HepG2 (cell line): ENCODE data around the gene HSPB6. TPM values are rescaled to one million over a fixed set of nuclear protein-coding genes. Genes with fewer than 3 reads are reported as not detected.

Source experiments
- ATAC-seq: fragments of 200-7000 bp; cut with Tn5 transposase; 3 replicates; pipeline ENCODE4 v1.9.1; 2020; ENCODE audit warnings: mild to moderate bottlenecking, moderate library complexity
- BruUV-seq: library from RNA; stranded (reverse); fragments of 400-500 nt; replicated peaks from 2 replicates; lab custom pipeline; 2021; lab: Mats Ljungman, UMichigan
- CTCF ChIA-PET: fragments of 300-600 bp; formaldehyde crosslinking; extraction: SDS; loops from one replicate; lab custom pipeline; 2021; ENCODE audit warnings: low total read pairs, inconsistent platforms, low intra/inter-chr PET ratio; lab: Yijun Ruan, JAX
- POLR2A ChIA-PET: fragments of 350-600 bp; sonication (Branson Sonifier 250); formaldehyde crosslinking; loops from one replicate; lab custom pipeline; 2020; ENCODE audit warnings: antibody characterized with exemption, inconsistent platforms; lab: Yijun Ruan, JAX
- DNase-seq: peaks from one replicate; pipeline ENCODE4 v3.0.0-alpha.2; 2015; ENCODE audit warnings: low spot score
- FAIRE-seq: peaks from 3 replicates; lab custom pipeline; 2011; peaks lifted over from hg19 to GRCh38; lab: Jason Lieb, UNC
- H2AFZ ChIP-seq: one replicate; pipeline ENCODE4 v1.6.1; 2011; ENCODE audit warnings: low read length, inconsistent platforms
- H3K27ac ChIP-seq: fragments of 300-600 bp; 3 replicates; pipeline ENCODE4 v1.8.0; 2011; ENCODE audit warnings: mixed run types, mild to moderate bottlenecking, mixed read lengths, low read length, inconsistent platforms; ENCODE audit not compliant: insufficient read depth; ENCODE audit errors: extremely low read length
- H3K27me3 ChIP-seq, 2 experiments: fragments of 200-600 bp in 1 of 2; 2 replicates in 1 of 2; 3 replicates in 1 of 2; pipeline versions ENCODE4 v1.6.0 to v1.8.0; 2011; ENCODE audit warnings: low read length in 2 of 2, mild to moderate bottlenecking in 2 of 2, moderate library complexity in 2 of 2, inconsistent platforms in 1 of 2; ENCODE audit not compliant: insufficient read depth in 2 of 2, control insufficient read depth in 1 of 2
- H3K36me3 ChIP-seq, 2 experiments: fragments of 200-600 bp in 1 of 2; replicated peaks in 1 of 2; 2 replicates in 1 of 2; 3 replicates in 1 of 2; pipeline versions ENCODE4 v1.5.1 to v1.8.0; 2011; ENCODE audit warnings: low read length in 2 of 2, inconsistent platforms in 1 of 2; ENCODE audit not compliant: insufficient read depth in 2 of 2, control insufficient read depth in 1 of 2
- H3K4me1 ChIP-seq: 2 replicates; pipeline ENCODE4 v1.5.1; 2012; ENCODE audit warnings: low read length, inconsistent platforms; ENCODE audit not compliant: insufficient read depth
- H3K4me2 ChIP-seq: 2 replicates; pipeline ENCODE4 v1.6.0; 2011; ENCODE audit warnings: low read depth, low read length, inconsistent platforms
- H3K4me3 ChIP-seq, 3 experiments: fragments of 200-600 bp in 1 of 3; sonication (generic), shearing (Covaris generic) in 1 of 3; replicated peaks in 1 of 3; 2 replicates each; pipeline ENCODE4 v1.5.1; 2011 to 2016; ENCODE audit warnings: low read length in 3 of 3, inconsistent platforms in 2 of 3, low read depth in 2 of 3, mild to moderate bottlenecking in 2 of 3, control low read depth in 1 of 3, mixed read lengths in 1 of 3; ENCODE audit not compliant: insufficient read depth in 1 of 3
- H3K79me2 ChIP-seq: one replicate; pipeline ENCODE4 v1.6.1; 2011; ENCODE audit warnings: low read length, inconsistent platforms; ENCODE audit not compliant: insufficient read depth
- H3K9ac ChIP-seq: 2 replicates; pipeline ENCODE4 v1.6.0; 2011; ENCODE audit warnings: mild to moderate bottlenecking, low read depth, low read length, inconsistent platforms; ENCODE audit not compliant: insufficient read depth
- H3K9me3 ChIP-seq: 2 replicates; pipeline ENCODE4 v1.5.1; 2012; ENCODE audit warnings: mild to moderate bottlenecking, low read length
- H4K20me1 ChIP-seq: 2 replicates; pipeline ENCODE4 v1.6.0; 2011; ENCODE audit warnings: inconsistent platforms, mild to moderate bottlenecking, low read length, moderate library complexity; ENCODE audit not compliant: insufficient read depth
- CENPX ChIP-seq: sonication (generic); formaldehyde crosslinking; IDR thresholded peaks from 2 replicates; pipeline ENCODE4 v1.9.0; 2021; ENCODE audit warnings: mild to moderate bottlenecking, missing genetic modification reagents, moderate library complexity
- CREM ChIP-seq, 2 experiments: sonication (generic) in 1 of 2; formaldehyde crosslinking in 1 of 2; IDR thresholded peaks; 2 replicates each; pipeline versions ENCODE4 v1.4.0 to v1.6.1; 2016 to 2020; ENCODE audit warnings: antibody characterized with exemption in 1 of 2, mild to moderate bottlenecking in 1 of 2, missing genetic modification reagents in 1 of 2
- ESRRA ChIP-seq: sonication (generic); formaldehyde crosslinking; IDR thresholded peaks from 2 replicates; pipeline ENCODE4 v1.5.1; 2020; ENCODE audit warnings: mild to moderate bottlenecking, low read depth, missing genetic modification reagents
- HCFC1 ChIP-seq: fragments of 150-350 bp; IDR thresholded peaks from 2 replicates; pipeline ENCODE4 v1.6.1; 2014; ENCODE audit warnings: low read depth, low read length
- MYC ChIP-seq: sonication (generic); formaldehyde crosslinking; IDR thresholded peaks from 2 replicates; pipeline ENCODE4 v1.9.0; 2021; ENCODE audit warnings: missing genetic modification reagents, borderline replicate concordance
- NCOA1 ChIP-seq: sonication (generic); formaldehyde crosslinking; IDR thresholded peaks from 2 replicates; pipeline ENCODE4 v1.9.0; 2021; ENCODE audit warnings: missing genetic modification reagents
- PLRG1 ChIP-seq: fragments of 450-650 bp; conservative IDR thresholded peaks from 2 replicates; pipeline ENCODE4 v1.6.1; 2016
- POGK ChIP-seq: sonication (generic); formaldehyde crosslinking; conservative IDR thresholded peaks from 2 replicates; pipeline ENCODE4 v1.8.0; 2022; ENCODE audit warnings: mild to moderate bottlenecking, moderate library complexity, missing genetic modification reagents
- PRMT3 ChIP-seq: sonication (generic); formaldehyde crosslinking; IDR thresholded peaks from 2 replicates; pipeline ENCODE4 v1.8.1; 2022; ENCODE audit warnings: low read depth, mild to moderate bottlenecking, moderate library complexity, missing genetic modification reagents, borderline replicate concordance
- RFX3 ChIP-seq: IDR thresholded peaks from 2 replicates; pipeline ENCODE4 v1.6.1; 2016; ENCODE audit warnings: missing biosample characterization, missing genetic modification reagents
- SMARCC2 ChIP-seq: fragments of 450-650 bp; IDR thresholded peaks from 2 replicates; pipeline ENCODE4 v1.6.1; 2017; ENCODE audit warnings: antibody characterized with exemption, mild to moderate bottlenecking
- ZBTB46 ChIP-seq: sonication (generic); formaldehyde crosslinking; IDR thresholded peaks from 2 replicates; pipeline ENCODE4 v1.4.0; 2020; ENCODE audit warnings: mild to moderate bottlenecking, missing genetic modification reagents, borderline replicate concordance
- ZNF274 ChIP-seq: sonication (generic); formaldehyde crosslinking; IDR thresholded peaks from 2 replicates; pipeline ENCODE4 v1.5.1; 2020; ENCODE audit warnings: mild to moderate bottlenecking, missing genetic modification reagents
- ZNF7 ChIP-seq: IDR thresholded peaks from 2 replicates; pipeline ENCODE4 v1.6.1; 2016; ENCODE audit warnings: missing biosample characterization, missing genetic modification reagents
- WGBS: methylation state at CpG from one replicate; pipeline ENCODE4 v1.1.6; 2017; ENCODE audit warnings: low lambda C conversion rate; 5-methylcytosine and 5-hydroxymethylcytosine counted together
- in situ Hi-C: cut with HindIII; loops from 2 replicates; pipeline ENCODE4 v1.10.0; 2017; ENCODE audit warnings: low pct_unique_long_range_greater_than_20kb; ENCODE audit not compliant: extremely low pct_ligation_motif_present
- intact Hi-C: fragments of 100-400 bp; cut with micrococcal nuclease; formaldehyde crosslinking; loops from one replicate; pipeline ENCODE4 v1.10.0; 2022; ENCODE audit not compliant: unreplicated experiment
- polyA plus RNA-seq, 8 experiments: library from polyadenylated mRNA; depleted of rRNA in 3 of 8; stranded (reverse) in 7 of 8; unstranded in 1 of 8; fragments of >200 nt; fragmentation: Illumina TruSeq in 4 of 8; extraction: Trizol in 4 of 8; gene quantifications; 2 replicates each; pipeline versions ENCODE4 v1.2.1 to v1.2.3, GENCODE V29; 2011 to 2016; ENCODE audit warnings: low read depth in 4 of 8, missing spikeins in 1 of 8, mixed read lengths in 1 of 8; ENCODE audit not compliant: insufficient read depth in 1 of 8
- total RNA-seq, 5 experiments: library from RNA; depleted of rRNA; stranded (reverse); fragments of >200 nt; fragmentation: Illumina TruSeq; extraction: Trizol; gene quantifications; 2 replicates each; pipeline ENCODE4 v1.2.3, GENCODE V29; 2016; ENCODE audit warnings: low read depth in 1 of 5

Gene HSPB6
- total and polyA plus RNA-seq, 2 of the 13 experiments (the other 11 are each of a cell fraction or from before 2014, with no cell fraction given): 0.18 TPM; not detected in 1

DNA sequence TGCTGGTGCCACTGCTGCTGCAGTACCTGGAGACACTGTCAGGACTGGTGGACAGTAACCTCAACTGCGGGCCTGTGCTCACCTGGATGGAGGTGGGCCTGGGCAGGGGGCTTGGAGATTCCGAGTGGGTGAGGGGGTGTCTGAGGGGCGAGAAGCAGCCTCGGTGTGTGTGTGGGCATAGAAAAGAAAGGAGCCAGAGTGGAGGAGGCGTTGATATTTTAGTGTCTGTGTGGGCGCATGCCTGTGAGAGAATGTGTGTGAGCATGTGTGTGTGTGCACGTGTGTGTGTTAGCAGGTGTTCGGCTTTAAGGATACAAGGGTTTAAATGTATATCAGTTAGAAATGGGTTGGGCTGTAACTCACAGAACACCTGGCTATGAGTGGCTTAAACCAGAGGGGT is 22.2 kb upstream of the HSPB6 start:
- Histone ChIP-seq H2AFZ (no peak overlapping the region), H3K79me2 (no peaks in the 10 kb centered on the region), H4K20me1 (no peaks in the 10 kb centered on the region), H3K9me3 (no peaks in the 10 kb centered on the region), H3K9ac (no peak overlapping the region), H3K4me2 (no peak overlapping the region), H3K36me3 (peaks cover 0 to 2% of the 10 kb centered on the region in 2 experiments; a peak in 2 of 5 replicates), H3K27me3 (no peaks in the 10 kb centered on the region), H3K27ac (no peak overlapping the region)
- no peak for ATAC-seq
- no TSS peak for BruUV-seq
- in situ Hi-C loops: no loop called here
- no peak for DNase-seq
- WGBS: 94% methylated on average over 8 of the region's 8 CpGs
- no peak for TF ChIP-seq ESRRA (CRISPR knock-in tag)
- no peak for TF ChIP-seq ZBTB46
- no peak for TF ChIP-seq ZNF274 (CRISPR knock-in tag)
- no peak for TF ChIP-seq POGK (CRISPR knock-in tag)
- no peak for TF ChIP-seq CENPX (CRISPR knock-in tag)
- TF ChIP-seq SMARCC2: no peak
- TF ChIP-seq RFX3: no peak
- TF ChIP-seq PLRG1: no peak
- no peak for TF ChIP-seq NCOA1 (CRISPR knock-in tag)
- no peak for TF ChIP-seq ZNF7 (CRISPR knock-in tag)
- no peak for TF ChIP-seq MYC
- TF ChIP-seq PRMT3 (CRISPR knock-in tag): no peak
- TF ChIP-seq HCFC1: no peak
- TF ChIP-seq CREM (IDR thresholded peaks at IDR 0.05): no peak
- TF ChIP-seq CREM (CRISPR knock-in tag; IDR thresholded peaks at IDR 0.05): no peak
- TF ChIP-seq, all 625 proteins: peak for 0
- intact Hi-C loops: loop anchor here (5.0 kb wide), 1 partner anchor 33 kb away; the partner anchor contains the start of gene PRODH2
- CTCF ChIA-PET: no interaction called here
- H3K4me1 ChIP-seq: peaks cover 47% of the 10 kb centered on the region
- POLR2A ChIA-PET: no interaction called here
- no peak overlapping the region for H3K4me3 ChIP-seq
- FAIRE-seq: no peak
